ENCODE data around the gene HDAC7.
"Not testable (repeated sequence)": the region's sequence is repeated elsewhere in the genome, so short reads cannot be mapped to it uniquely, and the experiment has no call there.

Gene HDAC7

DNA sequence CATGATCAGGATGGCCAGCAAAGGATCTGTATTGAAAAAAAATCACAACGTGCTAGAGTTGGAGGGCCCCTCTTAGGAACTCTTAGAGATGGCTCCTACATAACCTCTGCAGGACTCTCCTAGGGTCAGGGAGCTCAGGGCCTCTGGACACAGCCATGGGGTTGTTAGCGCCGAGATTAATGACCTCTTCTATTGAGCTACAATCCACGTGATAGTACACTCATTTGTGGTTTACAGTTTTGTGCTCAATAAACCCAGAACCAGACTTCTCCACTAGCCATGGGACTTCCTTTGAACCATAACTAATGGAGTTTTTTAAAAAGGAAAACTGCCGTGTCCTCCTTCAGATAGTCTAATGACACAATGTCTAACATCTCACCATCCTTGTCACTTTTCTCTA lies 29.6 kb upstream of the HDAC7 start:
- H3K36me3 ChIP-seq (ENCODE audit: control insufficient read depth in 1 of 2, insufficient read depth in 2 of 2, low read length in 2 of 2): peaks cover 49 to 81% of the 10 kb centered on the region in 2 donors
- H3K27me3 ChIP-seq (ENCODE audit: control insufficient read depth in 1 of 2, insufficient read depth in 2 of 2, low read length in 2 of 2): no peaks in the 10 kb centered on the region
- H3K27ac ChIP-seq (ENCODE audit: low read depth, low read length): no peak overlapping the region
- H3K4me3 ChIP-seq (ENCODE audit: low read depth in 1 of 2, low read length in 2 of 2): no peak overlapping the region
- H3K9me3 ChIP-seq (ENCODE audit: control insufficient read depth in 1 of 2, low read length in 2 of 2): no peaks in the 10 kb centered on the region
- H3K4me1 ChIP-seq (ENCODE audit: control insufficient read depth in 1 of 2, insufficient read depth in 2 of 2, low read length in 2 of 2): no peaks in the 10 kb centered on the region
- no peak overlapping the region for H3K9ac ChIP-seq (ENCODE audit: low read depth in 1 of 2, low read length in 2 of 2)

DNA sequence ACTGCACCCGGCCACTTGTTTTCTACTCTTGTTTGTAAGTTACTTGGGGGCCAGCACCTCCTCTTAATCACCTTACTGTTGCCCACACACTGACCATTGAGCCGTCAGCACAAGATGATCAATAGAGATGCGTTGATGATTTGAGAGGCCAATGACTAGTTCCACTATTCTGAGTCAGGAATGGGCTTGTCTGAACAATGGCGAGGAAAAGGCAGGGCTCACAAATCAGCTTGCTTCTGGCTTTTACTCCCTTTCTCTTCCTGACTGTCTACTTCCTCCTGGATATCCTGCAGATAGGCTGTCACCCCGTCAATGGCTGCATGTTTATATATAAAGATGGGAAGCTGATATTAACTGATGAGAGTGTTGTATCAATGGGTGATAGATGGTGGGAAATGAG lies 29.1 kb upstream of the HDAC7 start:
- no peak overlapping the region for H3K27ac ChIP-seq (ENCODE audit: low read depth, low read length)
- no peaks in the 10 kb centered on the region for H3K9me3 ChIP-seq (ENCODE audit: control insufficient read depth in 1 of 2, low read length in 2 of 2)
- no peaks in the 10 kb centered on the region for H3K27me3 ChIP-seq (ENCODE audit: control insufficient read depth in 1 of 2, insufficient read depth in 2 of 2, low read length in 2 of 2)
- H3K9ac ChIP-seq (ENCODE audit: low read depth in 1 of 2, low read length in 2 of 2): no peak overlapping the region
- H3K4me3 ChIP-seq (ENCODE audit: low read depth in 1 of 2, low read length in 2 of 2): no peak overlapping the region
- H3K36me3 ChIP-seq (ENCODE audit: control insufficient read depth in 1 of 2, insufficient read depth in 2 of 2, low read length in 2 of 2): peaks cover 48 to 81% of the 10 kb centered on the region in 2 donors
- no peaks in the 10 kb centered on the region for H3K4me1 ChIP-seq (ENCODE audit: control insufficient read depth in 1 of 2, insufficient read depth in 2 of 2, low read length in 2 of 2)

- Histone ChIP-seq H3K27ac (ENCODE audit: low read depth, low read length) (no peak overlapping the region), H3K27me3 (ENCODE audit: control insufficient read depth in 1 of 2, insufficient read depth in 2 of 2, low read length in 2 of 2) (no peaks in the 10 kb centered on the region), H3K9me3 (ENCODE audit: control insufficient read depth in 1 of 2, low read length in 2 of 2) (no peaks in the 10 kb centered on the region), H3K4me1 (ENCODE audit: control insufficient read depth in 1 of 2, insufficient read depth in 2 of 2, low read length in 2 of 2) (no peaks in the 10 kb centered on the region), H3K9ac (ENCODE audit: low read depth in 1 of 2, low read length in 2 of 2) (no peak overlapping the region), H3K4me3 (ENCODE audit: low read depth in 1 of 2, low read length in 2 of 2) (no peak overlapping the region), H3K36me3 (ENCODE audit: control insufficient read depth in 1 of 2, insufficient read depth in 2 of 2, low read length in 2 of 2) (peaks cover 39 to 69% of the 10 kb centered on the region in 2 donors)
Measured at GRCh38 chr12:47846294-47846996, 26.7 kb upstream of the HDAC7 start.

GRCh38 chr12:47845081-47845480 lies 25.4 kb upstream of the HDAC7 start:
- no peaks in the 10 kb centered on the region for H3K27me3 ChIP-seq (ENCODE audit: control insufficient read depth in 1 of 2, insufficient read depth in 2 of 2, low read length in 2 of 2)
- H3K4me1 ChIP-seq (ENCODE audit: control insufficient read depth in 1 of 2, insufficient read depth in 2 of 2, low read length in 2 of 2): no peaks in the 10 kb centered on the region
- no peak overlapping the region for H3K4me3 ChIP-seq (ENCODE audit: low read depth in 1 of 2, low read length in 2 of 2)
- no peak overlapping the region for H3K9ac ChIP-seq (ENCODE audit: low read depth in 1 of 2, low read length in 2 of 2)
- H3K36me3 ChIP-seq (ENCODE audit: control insufficient read depth in 1 of 2, insufficient read depth in 2 of 2, low read length in 2 of 2): peaks cover 29 to 56% of the 10 kb centered on the region in 2 donors
- no peaks in the 10 kb centered on the region for H3K9me3 ChIP-seq (ENCODE audit: control insufficient read depth in 1 of 2, low read length in 2 of 2)
- no peak overlapping the region for H3K27ac ChIP-seq (ENCODE audit: low read depth, low read length)

GRCh38 chr12:47844264-47845019 lies 24.7 kb upstream of the HDAC7 start:
- no peaks in the 10 kb centered on the region for H3K4me1 ChIP-seq (ENCODE audit: control insufficient read depth in 1 of 2, insufficient read depth in 2 of 2, low read length in 2 of 2)
- H3K27me3 ChIP-seq (ENCODE audit: control insufficient read depth in 1 of 2, insufficient read depth in 2 of 2, low read length in 2 of 2): no peaks in the 10 kb centered on the region
- H3K27ac ChIP-seq (ENCODE audit: low read depth, low read length): no peak overlapping the region
- no peak overlapping the region for H3K9ac ChIP-seq (ENCODE audit: low read depth in 1 of 2, low read length in 2 of 2)
- H3K36me3 ChIP-seq (ENCODE audit: control insufficient read depth in 1 of 2, insufficient read depth in 2 of 2, low read length in 2 of 2): peaks cover 29 to 52% of the 10 kb centered on the region in 2 donors
- H3K4me3 ChIP-seq (ENCODE audit: low read depth in 1 of 2, low read length in 2 of 2): no peak overlapping the region
- H3K9me3 ChIP-seq (ENCODE audit: control insufficient read depth in 1 of 2, low read length in 2 of 2): no peaks in the 10 kb centered on the region

DNA sequence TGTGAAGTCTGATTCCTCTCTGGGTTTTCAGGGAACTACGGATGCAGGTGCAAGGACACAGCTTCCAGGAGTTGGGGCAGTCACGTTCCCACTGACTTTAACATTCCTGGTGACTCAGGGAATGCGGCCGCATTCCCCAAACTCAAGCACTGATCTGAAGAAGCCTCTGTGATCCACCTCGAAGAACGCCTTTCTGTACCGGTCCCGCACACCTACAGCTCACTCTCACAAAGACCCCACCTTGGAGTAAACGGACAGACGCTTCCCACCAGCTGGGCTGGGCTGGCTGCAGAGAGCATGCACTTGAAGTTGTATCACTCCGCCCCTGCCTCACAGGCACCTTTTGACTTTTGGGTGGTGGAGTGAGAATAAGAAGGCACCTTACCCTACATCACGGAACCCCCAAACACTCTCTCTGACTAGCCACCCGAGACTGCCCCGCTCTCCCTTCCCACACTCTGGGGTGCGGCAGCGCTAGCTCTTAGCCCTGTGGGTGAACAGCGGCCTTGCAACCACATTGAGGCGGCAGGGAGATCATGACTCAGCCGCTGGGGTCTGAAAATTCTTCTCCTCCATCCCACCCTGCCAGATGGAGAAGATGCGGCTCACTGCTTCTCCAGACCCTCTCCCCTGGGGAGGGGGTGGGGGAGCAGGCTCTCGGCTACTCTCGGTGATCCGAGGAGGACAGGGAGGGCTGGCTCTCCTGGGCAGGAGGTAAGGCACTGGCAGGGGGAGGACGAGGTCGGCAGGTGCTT lies 23.7 kb upstream of the HDAC7 start:
- Histone ChIP-seq H3K27me3 (ENCODE audit: control insufficient read depth in 1 of 2, insufficient read depth in 2 of 2, low read length in 2 of 2) (no peaks in the 10 kb centered on the region), H3K27ac (ENCODE audit: low read depth, low read length) (no peak overlapping the region), H3K9me3 (ENCODE audit: control insufficient read depth in 1 of 2, low read length in 2 of 2) (no peaks in the 10 kb centered on the region), H3K36me3 (ENCODE audit: control insufficient read depth in 1 of 2, insufficient read depth in 2 of 2, low read length in 2 of 2) (peaks cover 25 to 45% of the 10 kb centered on the region in 2 donors), H3K4me3 (ENCODE audit: low read depth in 1 of 2, low read length in 2 of 2) (no peak overlapping the region), H3K4me1 (ENCODE audit: control insufficient read depth in 1 of 2, insufficient read depth in 2 of 2, low read length in 2 of 2) (peaks cover 0 to 6% of the 10 kb centered on the region in 2 donors), H3K9ac (ENCODE audit: low read depth in 1 of 2, low read length in 2 of 2) (no peak overlapping the region)

DNA sequence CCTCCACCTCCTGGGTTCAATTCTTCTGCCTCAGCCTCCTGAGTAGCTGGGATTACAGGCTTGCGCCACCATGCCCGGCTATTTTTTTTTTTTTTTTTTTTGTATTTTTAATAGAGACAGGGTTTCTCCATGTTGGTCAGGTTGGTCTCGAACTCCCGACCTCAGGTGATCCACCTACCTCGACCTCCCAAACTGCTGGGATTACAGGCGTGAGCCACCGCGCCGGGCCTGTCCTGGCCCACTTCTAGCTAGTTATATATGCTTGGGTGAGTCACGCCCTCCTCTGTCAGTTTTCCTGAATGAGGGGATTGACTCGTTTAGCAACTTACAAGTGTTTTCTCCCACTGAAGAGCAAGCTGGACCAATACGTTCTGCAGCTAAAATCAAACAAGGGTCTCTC lies 22.8 kb upstream of the HDAC7 start:
- not testable (repeated sequence) for H3K4me1 ChIP-seq (ENCODE audit: control insufficient read depth in 1 of 2, insufficient read depth in 2 of 2, low read length in 2 of 2); H3K4me3 ChIP-seq (ENCODE audit: low read depth in 1 of 2, low read length in 2 of 2); H3K27ac ChIP-seq (ENCODE audit: low read depth, low read length); H3K9ac ChIP-seq (ENCODE audit: low read depth in 1 of 2, low read length in 2 of 2); H3K27me3 ChIP-seq (ENCODE audit: control insufficient read depth in 1 of 2, insufficient read depth in 2 of 2, low read length in 2 of 2); H3K9me3 ChIP-seq (ENCODE audit: control insufficient read depth in 1 of 2, low read length in 2 of 2)
- H3K36me3 ChIP-seq (ENCODE audit: control insufficient read depth in 1 of 2, insufficient read depth in 2 of 2, low read length in 2 of 2): peaks cover 25 to 44% of the 10 kb centered on the region in 2 donors

- Histone ChIP-seq H3K9ac (ENCODE audit: low read depth in 1 of 2, low read length in 2 of 2) (no peak overlapping the region), H3K4me1 (ENCODE audit: control insufficient read depth in 1 of 2, insufficient read depth in 2 of 2, low read length in 2 of 2) (peaks cover 0 to 6% of the 10 kb centered on the region in 2 donors), H3K4me3 (ENCODE audit: low read depth in 1 of 2, low read length in 2 of 2) (no peak overlapping the region), H3K27me3 (ENCODE audit: control insufficient read depth in 1 of 2, insufficient read depth in 2 of 2, low read length in 2 of 2) (no peaks in the 10 kb centered on the region), H3K27ac (ENCODE audit: low read depth, low read length) (no peak overlapping the region), H3K36me3 (ENCODE audit: control insufficient read depth in 1 of 2, insufficient read depth in 2 of 2, low read length in 2 of 2) (peaks cover 24 to 38% of the 10 kb centered on the region in 2 donors), H3K9me3 (ENCODE audit: control insufficient read depth in 1 of 2, low read length in 2 of 2) (no peaks in the 10 kb centered on the region)
Measured at GRCh38 chr12:47841910-47842309, 22.2 kb upstream of the HDAC7 start.

GRCh38 chr12:47841501-47841900 lies 21.8 kb upstream of the HDAC7 start:
- no peaks in the 10 kb centered on the region for H3K27me3 ChIP-seq (ENCODE audit: control insufficient read depth in 1 of 2, insufficient read depth in 2 of 2, low read length in 2 of 2)
- no peaks in the 10 kb centered on the region for H3K9me3 ChIP-seq (ENCODE audit: control insufficient read depth in 1 of 2, low read length in 2 of 2)
- H3K9ac ChIP-seq (ENCODE audit: low read depth in 1 of 2, low read length in 2 of 2): no peak overlapping the region
- H3K27ac ChIP-seq (ENCODE audit: low read depth, low read length): no peak overlapping the region
- no peak overlapping the region for H3K4me3 ChIP-seq (ENCODE audit: low read depth in 1 of 2, low read length in 2 of 2)
- H3K36me3 ChIP-seq (ENCODE audit: control insufficient read depth in 1 of 2, insufficient read depth in 2 of 2, low read length in 2 of 2): peaks cover 20 to 34% of the 10 kb centered on the region in 2 donors
- peaks cover 0 to 6% of the 10 kb centered on the region in 2 donors for H3K4me1 ChIP-seq (ENCODE audit: control insufficient read depth in 1 of 2, insufficient read depth in 2 of 2, low read length in 2 of 2)

DNA sequence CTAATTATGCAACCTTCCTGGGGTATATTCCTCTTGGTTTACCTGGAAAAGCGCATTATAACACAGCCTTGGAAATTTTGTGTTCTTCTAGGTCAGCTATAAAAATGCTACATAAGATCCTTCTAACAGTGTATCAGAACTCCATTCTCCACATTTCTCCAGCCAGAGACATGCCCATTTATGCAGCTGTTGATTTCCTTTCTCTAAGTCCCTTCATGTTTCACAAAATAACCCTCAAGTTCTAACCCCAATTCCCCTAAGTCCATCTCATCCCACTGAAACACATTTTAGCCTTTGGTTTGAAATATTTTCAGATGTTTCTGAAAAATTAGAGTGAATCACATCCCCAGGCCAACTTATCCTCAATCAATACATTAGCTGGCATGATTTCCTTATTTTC lies 20.9 kb upstream of the HDAC7 start:
- H3K4me3 ChIP-seq (ENCODE audit: low read depth in 1 of 2, low read length in 2 of 2): no peak overlapping the region
- H3K9ac ChIP-seq (ENCODE audit: low read depth in 1 of 2, low read length in 2 of 2): no peak overlapping the region
- H3K4me1 ChIP-seq (ENCODE audit: control insufficient read depth in 1 of 2, insufficient read depth in 2 of 2, low read length in 2 of 2): peaks cover 4 to 6% of the 10 kb centered on the region in 2 donors
- H3K27me3 ChIP-seq (ENCODE audit: control insufficient read depth in 1 of 2, insufficient read depth in 2 of 2, low read length in 2 of 2): no peaks in the 10 kb centered on the region
- no peaks in the 10 kb centered on the region for H3K9me3 ChIP-seq (ENCODE audit: control insufficient read depth in 1 of 2, low read length in 2 of 2)
- no peak overlapping the region for H3K27ac ChIP-seq (ENCODE audit: low read depth, low read length)
- peaks cover 10 to 25% of the 10 kb centered on the region in 2 donors for H3K36me3 ChIP-seq (ENCODE audit: control insufficient read depth in 1 of 2, insufficient read depth in 2 of 2, low read length in 2 of 2)

Data from duodenal mucosa (tissue), 2 donors.